Psoas muscle (tissue), 8 donors: ENCODE measurements around the gene VSNL1. TPM values are rescaled to one million over a fixed set of nuclear protein-coding genes. Genes with fewer than 3 reads are reported as not detected.

Experiments used
- ATAC-seq, 4 donors: fragments of 200-7000 bp; cut with Tn5 transposase; one replicate each; pipeline ENCODE4 v1.9.1; 2020; ENCODE audit warnings: moderate library complexity in 3 of 4, mild to moderate bottlenecking in 2 of 4
- DNase-seq, 2 donors: peaks; one replicate each; pipeline ENCODE4 v3.0.0-alpha.2; 2020
- H3K27ac ChIP-seq: fragments of 200-600 bp; one replicate; pipeline ENCODE4 v1.8.0; 2022
- H3K27me3 ChIP-seq, 3 donors: fragments of 200-600 bp in 1 of 3; one replicate each; pipeline versions ENCODE4 v1.6.1 to v1.8.0; 2013 to 2022; ENCODE audit warnings: low read length in 2 of 3, mild to moderate bottlenecking in 2 of 3, moderate library complexity in 1 of 3; ENCODE audit not compliant: insufficient read depth in 3 of 3
- H3K36me3 ChIP-seq, 2 donors: fragments of 200-600 bp in 1 of 2; one replicate each; pipeline versions ENCODE4 v1.6.1 to v1.8.0; 2013 to 2022; ENCODE audit warnings: low read depth in 1 of 2, mild to moderate bottlenecking in 1 of 2, moderate library complexity in 1 of 2; ENCODE audit not compliant: insufficient read depth in 1 of 2
- H3K4me1 ChIP-seq: fragments of 200-600 bp; one replicate; pipeline ENCODE4 v1.8.0; 2022
- H3K4me3 ChIP-seq: fragments of 200-600 bp; one replicate; pipeline ENCODE4 v1.8.0; 2022; ENCODE audit warnings: mild to moderate bottlenecking
- H3K9me3 ChIP-seq: fragments of 200-600 bp; one replicate; pipeline ENCODE4 v1.8.0; 2022
- WGBS, 3 donors: extraction: QIAGEN DNeasy Blood & Tissue Kit; methylation state at CpG; one replicate each; pipeline versions ENCODE4 v1.1.6 to v1.1.7; 2013; 5-methylcytosine and 5-hydroxymethylcytosine counted together
- intact Hi-C, 2 donors: fragments of 100-400 bp; cut with DNase I; formaldehyde crosslinking; loops; one replicate each; pipeline versions ENCODE4 v1.11.0 to v1.14.2; 2022
- polyA plus RNA-seq, 3 donors: library from polyadenylated mRNA; stranded (reverse); fragments of 200-250 nt; gene quantifications; one replicate each; pipeline ENCODE4 v1.2.3, GENCODE V29; 2013
- total RNA-seq, 4 donors: library from RNA; stranded (reverse); fragmentation: NEBNext Ultra II Directional in 2 of 4; extraction: Animal tissue kit (Norgen Biotek cat#: 25700) in 2 of 4; gene quantifications; one replicate each; pipeline versions ENCODE4 v1.2.1 to v1.2.4, GENCODE V29; 2021 to 2023
- TF ChIP-seq, protein P1 (sequence below): fragments of 200-600 bp; IDR thresholded peaks from one replicate; pipeline ENCODE4 v1.8.0; 2022; ENCODE audit warnings: antibody characterized with exemption
- donor health status: healthy with polysubstance abuse.
- donor health status: DM: no; HTN: no; CAD: no; lungs with moderate emphysema.
- donor health status: Bipolar disorder and iron deficiency.
- donor health status: healthy.
- donor health status: DM: yes; HTN: yes; CAD: no.
- donor health status: DM: no; HTN: no; CAD: no.
- donor health status: DM: no; HTN: no; CAD: no.
- donor health status: DM: yes; HTN: yes; CAD: no.

VSNL1 gene
- total and polyA plus RNA-seq, 7 donors, result 0.05 to 0.52 (median 0.19) TPM; not detected in 3

DNA sequence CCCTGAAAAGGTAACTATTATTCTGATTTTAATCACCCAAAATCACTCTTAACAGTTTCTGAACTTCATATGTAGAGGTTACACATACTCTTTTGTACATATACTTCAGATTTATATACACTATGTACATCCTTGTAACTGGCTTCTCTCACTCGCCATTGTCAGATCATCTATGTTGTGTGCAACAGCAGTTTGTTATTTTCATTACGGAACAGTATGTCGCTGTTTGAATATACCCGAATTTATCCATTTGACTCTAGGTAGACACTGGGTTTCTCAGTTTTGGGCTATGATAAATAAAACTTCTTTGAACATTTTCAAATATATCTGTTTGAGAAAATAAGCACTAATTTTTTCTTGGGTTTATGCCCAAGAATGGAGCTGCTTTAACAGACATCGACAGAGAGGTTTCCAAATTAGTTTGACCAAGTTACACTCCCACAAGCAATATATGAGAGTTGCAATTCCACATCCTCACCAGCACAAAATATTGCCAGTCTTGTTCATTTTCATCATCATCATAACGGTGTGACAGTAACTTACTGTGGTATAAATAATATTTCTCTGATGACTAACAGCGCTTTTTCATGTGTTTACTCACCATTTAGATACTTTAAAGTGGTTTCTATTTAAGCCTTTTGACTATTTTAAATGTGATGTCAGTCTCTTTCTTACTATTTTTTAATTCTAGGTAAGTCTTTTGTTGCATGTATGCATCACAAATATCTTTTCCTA, 132.3 kb downstream of the VSNL1 start:
- no peaks in the 10 kb centered on the region for H3K4me1 ChIP-seq
- no peaks in the 10 kb centered on the region for H3K9me3 ChIP-seq
- H3K27me3 ChIP-seq, result no peaks in the 10 kb centered on the region
- ATAC-seq (no peak), DNase-seq (no peak)
- H3K36me3 ChIP-seq, result peaks cover 3 to 44% of the 10 kb centered on the region in 2 donors
- WGBS, 3 donors, result 82 to 83% (median 83%) methylated on average over 7 of the region's 7 CpGs
- no peak overlapping the region for H3K4me3 ChIP-seq
- no peak overlapping the region for H3K27ac ChIP-seq
- TF ChIP-seq, protein P1, sequence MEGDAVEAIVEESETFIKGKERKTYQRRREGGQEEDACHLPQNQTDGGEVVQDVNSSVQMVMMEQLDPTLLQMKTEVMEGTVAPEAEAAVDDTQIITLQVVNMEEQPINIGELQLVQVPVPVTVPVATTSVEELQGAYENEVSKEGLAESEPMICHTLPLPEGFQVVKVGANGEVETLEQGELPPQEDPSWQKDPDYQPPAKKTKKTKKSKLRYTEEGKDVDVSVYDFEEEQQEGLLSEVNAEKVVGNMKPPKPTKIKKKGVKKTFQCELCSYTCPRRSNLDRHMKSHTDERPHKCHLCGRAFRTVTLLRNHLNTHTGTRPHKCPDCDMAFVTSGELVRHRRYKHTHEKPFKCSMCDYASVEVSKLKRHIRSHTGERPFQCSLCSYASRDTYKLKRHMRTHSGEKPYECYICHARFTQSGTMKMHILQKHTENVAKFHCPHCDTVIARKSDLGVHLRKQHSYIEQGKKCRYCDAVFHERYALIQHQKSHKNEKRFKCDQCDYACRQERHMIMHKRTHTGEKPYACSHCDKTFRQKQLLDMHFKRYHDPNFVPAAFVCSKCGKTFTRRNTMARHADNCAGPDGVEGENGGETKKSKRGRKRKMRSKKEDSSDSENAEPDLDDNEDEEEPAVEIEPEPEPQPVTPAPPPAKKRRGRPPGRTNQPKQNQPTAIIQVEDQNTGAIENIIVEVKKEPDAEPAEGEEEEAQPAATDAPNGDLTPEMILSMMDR, result no peak
- intact Hi-C loops, result loop anchor here in 1 of 2 donors (2.0 kb wide), 1 partner anchor 202 kb away; no protein-coding TSS in a partner anchor

DNA sequence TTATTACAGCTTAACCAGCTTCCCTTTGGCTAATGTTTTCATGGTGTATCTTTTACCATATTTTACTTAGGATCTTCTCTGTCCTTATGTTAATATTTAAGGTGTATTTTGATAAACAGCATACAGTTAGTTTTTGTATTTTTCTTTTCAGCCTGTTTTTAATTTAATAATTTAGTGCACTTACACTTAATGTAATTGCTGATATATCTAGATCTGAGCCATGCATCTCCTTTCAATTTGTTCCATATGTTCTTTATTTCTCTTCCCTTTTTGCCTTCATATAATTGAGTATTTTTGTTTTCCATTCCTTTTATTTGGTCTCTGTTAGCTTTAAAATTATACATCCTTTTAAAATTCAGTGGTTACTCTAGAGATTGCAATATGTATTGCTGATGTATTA, 134.3 kb downstream of the VSNL1 start:
- Histone ChIP-seq H3K9me3 (no peaks in the 10 kb centered on the region), H3K27me3 (no peaks in the 10 kb centered on the region), H3K27ac (no peak overlapping the region), H3K4me3 (no peak overlapping the region), H3K36me3 (peaks cover 0 to 42% of the 10 kb centered on the region in 2 donors), H3K4me1 (no peaks in the 10 kb centered on the region)
- TF ChIP-seq, protein P1, result no peak
- intact Hi-C loops, result no loop called here
- ATAC-seq, result no peak
- DNase-seq, result no peak

DNA sequence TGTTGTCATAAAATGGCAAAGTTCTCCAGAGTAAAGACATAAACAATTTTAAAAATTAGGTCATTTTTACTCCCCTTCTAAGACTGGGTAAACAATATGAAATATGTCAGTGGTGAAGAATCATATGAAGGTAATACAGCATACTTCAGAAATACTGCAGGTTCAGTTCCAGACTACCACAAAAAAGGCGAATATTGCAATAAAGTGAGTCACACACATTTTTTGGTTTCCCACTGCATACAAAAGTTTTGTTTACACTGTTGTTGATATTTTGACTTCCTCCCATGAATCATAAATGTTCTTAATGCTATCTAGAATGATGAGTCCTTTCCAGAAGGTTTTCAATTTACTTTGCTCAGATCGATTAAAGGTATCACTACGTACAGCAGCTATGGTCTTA, 139.6 kb downstream of the VSNL1 start:
- TF ChIP-seq, protein P1, result no peak
- no peaks in the 10 kb centered on the region for H3K9me3 ChIP-seq
- H3K27ac ChIP-seq, result no peak overlapping the region
- 97 to 98% (median 97%) methylated on average over 3 of the region's 3 CpGs for WGBS, 3 donors
- no peaks in the 10 kb centered on the region for H3K27me3 ChIP-seq
- DNase-seq, result no peak
- no peak overlapping the region for H3K4me3 ChIP-seq
- H3K4me1 ChIP-seq, result no peaks in the 10 kb centered on the region
- ATAC-seq, result no peak
- intact Hi-C loops, result no loop called here
- peaks cover 3 to 63% of the 10 kb centered on the region in 2 donors for H3K36me3 ChIP-seq

DNA sequence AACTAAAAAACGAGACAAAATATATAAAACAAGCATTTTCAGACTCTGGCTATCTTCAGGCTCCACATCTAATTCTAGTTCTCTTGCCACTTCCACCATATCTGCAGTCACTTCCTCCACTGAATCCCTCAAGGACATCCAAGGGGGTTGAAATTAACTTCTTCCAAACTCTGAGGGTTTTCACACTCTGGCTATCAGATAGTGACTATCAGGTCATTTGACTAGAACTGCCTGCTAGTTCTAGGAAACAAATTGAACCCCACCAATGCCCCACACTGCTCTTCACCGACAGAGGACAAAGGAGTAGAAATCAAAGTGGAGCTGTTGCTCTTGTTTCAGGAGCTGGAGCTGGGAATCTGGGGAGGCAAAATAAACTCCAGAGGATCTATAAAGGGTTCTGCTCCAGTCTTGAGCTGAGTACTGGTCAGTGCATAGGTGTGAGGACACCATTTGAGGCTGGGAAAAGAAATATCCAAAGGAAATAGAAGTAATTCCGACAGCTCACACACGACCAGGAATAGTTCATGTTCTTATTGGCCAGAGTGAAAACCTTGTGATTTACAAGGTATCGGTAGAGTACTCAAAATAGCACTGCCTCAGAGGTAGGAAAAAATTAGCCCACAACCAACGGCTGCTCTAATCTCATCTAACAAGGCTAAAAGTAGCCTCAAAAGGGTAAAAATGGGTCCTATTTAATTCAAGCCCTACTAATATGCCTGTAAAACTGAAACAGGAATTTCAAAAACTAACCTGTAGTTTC, 141.8 kb downstream of the VSNL1 start:
- Histone ChIP-seq H3K4me3 (no peak overlapping the region), H3K4me1 (no peaks in the 10 kb centered on the region), H3K27ac (no peak overlapping the region), H3K36me3 (peaks cover 3 to 67% of the 10 kb centered on the region in 2 donors), H3K27me3 (no peaks in the 10 kb centered on the region), H3K9me3 (no peaks in the 10 kb centered on the region)
- TF ChIP-seq, protein P1, result no peak
- no peak for ATAC-seq
- WGBS, 3 donors, result 49 to 61% (median 53%) methylated on average over 6 of the region's 6 CpGs
- no peak for DNase-seq
- intact Hi-C loops, result no loop called here
